SKM-1 treated with dmso at 0.1 percent for 144 hours (cell line): Measurements from ENCODE around the gene KIRREL3.
"Not testable (repeated sequence)": the region's sequence is repeated elsewhere in the genome, so short reads cannot be mapped to it uniquely, and the experiment has no call there.

Source experiments
- DNase-seq: peaks from one replicate; lab custom pipeline; 2025; ENCODE audit not compliant: unreplicated experiment; lab: John Stamatoyannopoulos, UW

Gene KIRREL3

DNA sequence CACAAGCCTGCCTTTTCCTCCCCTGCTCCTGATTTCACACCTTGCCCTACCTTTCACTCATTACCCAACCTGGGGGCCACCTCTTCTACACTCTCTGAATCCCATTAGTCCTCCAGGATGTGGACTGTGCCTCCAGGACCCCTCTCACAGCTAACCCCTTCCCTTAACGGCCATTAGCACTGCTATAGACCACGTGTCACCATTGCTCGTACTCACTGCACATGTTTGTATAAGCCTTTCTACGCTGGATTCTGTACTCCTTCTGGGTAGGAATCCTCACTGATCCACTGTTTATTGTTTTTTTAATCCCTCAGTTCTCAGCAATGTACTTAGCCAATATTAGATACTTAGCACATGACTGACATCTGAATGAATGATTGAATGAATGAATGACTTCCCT, 40.9 kb downstream of the KIRREL3 start:
- no peak for DNase-seq

GRCh38 chr11:126956635-126957034, 43.9 kb downstream of the KIRREL3 start:
- DNase-seq, result no peak

DNA sequence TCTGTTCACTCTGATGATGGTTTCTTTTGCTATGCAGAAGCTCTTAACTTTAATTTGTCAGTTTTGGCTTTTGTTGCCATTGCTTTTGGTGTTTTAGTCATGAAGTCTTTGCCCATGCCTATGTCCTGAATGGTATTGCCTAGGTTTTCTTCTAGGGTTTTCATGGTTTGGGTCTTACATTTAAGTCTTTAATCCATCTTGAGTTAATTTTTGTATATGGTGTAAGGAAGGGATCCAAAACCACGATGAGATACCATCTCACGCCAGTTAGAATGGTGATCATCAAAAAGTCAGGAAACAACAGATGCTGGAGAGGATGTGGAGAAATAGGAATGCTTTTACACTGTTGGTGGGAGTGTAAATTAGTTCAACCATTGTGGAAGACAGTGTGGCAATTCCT, 48.0 kb downstream of the KIRREL3 start:
- not testable (repeated sequence) for DNase-seq

DNA sequence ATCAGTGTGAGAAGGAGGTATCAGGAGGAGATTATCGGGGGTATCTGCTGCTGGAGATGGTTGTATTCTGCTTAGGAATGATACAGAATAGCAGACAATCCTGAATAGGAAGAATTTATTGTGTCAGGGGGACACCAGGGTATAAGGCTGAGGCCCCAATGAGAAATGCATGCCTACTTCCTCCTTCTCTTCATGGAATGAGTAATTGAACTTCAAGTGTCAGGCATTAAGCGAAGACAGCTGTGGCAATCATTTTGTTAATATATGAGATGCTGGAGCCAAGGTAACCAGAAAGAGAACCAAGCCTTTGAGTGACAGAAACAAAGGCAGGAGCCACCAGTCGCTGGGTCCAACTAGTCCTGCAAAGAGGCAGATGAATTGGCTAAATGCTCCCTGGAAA, 49.1 kb downstream of the KIRREL3 start:
- DNase-seq, result no peak

DNA sequence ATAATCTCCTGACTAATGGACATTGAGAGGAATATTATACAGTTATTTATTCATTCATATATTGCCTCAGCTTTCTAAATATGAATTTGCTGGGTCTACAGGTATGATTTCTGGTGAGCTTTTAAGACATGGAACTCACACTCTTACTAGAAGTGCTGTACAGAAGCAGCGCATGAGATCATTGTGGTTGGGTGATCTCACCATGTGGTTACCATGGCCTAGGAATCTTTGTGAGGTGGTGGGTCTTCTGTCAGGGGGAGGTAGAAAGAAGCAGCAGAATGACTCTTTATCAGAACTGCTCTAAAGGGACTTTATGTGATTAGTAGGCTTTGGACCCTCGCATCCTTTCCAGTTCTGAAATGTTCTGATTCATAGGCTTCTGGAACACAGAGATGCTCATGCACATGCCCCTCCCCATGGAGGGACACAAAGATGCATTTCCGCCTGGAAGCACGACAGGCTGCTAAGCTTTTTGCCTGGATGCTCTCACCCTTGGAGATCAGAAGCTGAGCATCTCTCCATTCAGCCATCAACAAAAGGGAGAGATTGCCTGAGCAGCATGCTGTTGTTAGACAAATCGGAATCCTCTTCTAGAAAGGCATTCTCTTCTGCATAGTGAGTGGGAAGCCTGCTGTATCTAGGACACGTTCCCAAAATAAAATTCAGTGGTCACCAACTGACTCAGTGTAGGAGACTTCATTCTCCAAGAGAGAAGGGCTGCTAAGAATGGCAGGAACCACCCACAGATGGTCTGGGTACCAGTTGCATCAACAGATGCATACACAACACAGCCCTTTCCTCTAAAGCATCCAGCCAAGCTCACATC, 51.3 kb downstream of the KIRREL3 start:
- DNase-seq, result no peak

GRCh38 chr11:126948563-126948962, 52.0 kb downstream of the KIRREL3 start:
- DNase-seq, result no peak

DNA sequence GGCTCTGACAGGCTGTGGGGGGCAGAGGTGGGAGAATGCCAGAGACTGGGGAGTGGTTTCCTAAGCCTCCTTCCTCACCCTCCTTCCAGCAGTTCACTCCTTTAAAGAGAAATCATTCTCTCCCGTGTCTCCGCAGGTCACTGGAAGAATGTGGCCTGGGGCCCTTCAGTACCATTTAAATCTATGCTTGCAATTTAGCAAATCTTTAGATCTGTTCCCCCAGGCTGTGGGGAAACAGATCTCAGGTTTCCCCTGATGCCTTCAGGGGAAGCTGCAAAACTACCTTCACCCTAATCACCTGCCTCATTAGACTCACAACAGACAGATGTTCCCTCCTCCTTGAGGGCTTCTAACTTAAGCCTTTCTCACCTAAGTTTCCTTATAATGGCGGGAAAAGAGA, 55.3 kb downstream of the KIRREL3 start:
- DNase-seq, result no peak

- DNase-seq, result no peak
Measured at GRCh38 chr11:126943316-126943715, 57.3 kb downstream of the KIRREL3 start.

DNA sequence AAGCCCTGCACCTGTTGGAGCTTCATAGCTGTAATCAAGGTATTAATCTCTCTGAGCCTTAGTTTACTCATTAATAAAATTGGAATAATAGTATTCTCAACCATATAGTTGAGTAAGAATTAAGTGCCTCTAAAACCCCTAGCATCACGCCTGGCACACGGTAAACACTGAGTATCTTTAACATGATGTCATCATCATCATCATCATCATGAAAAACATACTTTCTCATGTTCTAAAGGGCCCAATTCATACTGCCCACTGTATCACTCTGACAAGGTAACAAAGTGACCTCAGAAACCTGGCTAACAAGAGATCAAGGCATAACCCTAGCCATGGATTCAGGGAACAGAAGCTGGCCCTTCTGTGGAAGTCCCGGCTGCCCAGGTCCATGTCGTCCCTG, 58.4 kb downstream of the KIRREL3 start:
- no peak for DNase-seq

GRCh38 chr11:126939552-126939951, 61.0 kb downstream of the KIRREL3 start:
- no peak for DNase-seq

DNA sequence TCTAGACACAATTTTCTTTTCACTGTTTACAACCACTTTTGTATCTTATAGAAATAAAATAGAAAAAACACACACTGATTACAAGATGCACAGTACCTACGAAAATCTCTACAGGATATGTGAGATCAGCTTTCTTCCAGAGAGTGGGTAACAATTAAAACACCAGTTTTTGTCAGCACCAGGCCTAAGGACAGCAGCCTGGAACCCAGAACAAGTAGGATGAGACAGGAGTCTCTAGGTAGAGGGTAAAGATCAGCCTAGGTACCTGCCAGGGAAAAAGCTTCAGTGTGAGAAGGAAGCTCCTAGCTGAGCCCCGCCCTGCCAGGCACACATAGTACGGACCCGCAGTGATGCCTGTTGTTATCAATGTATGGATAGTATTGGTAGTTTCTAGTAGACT, 61.9 kb downstream of the KIRREL3 start:
- DNase-seq, result no peak

- peak; percentile 42 for DNase-seq
Measured at GRCh38 chr11:126930091-126930841, 70.3 kb downstream of the KIRREL3 start.

DNA sequence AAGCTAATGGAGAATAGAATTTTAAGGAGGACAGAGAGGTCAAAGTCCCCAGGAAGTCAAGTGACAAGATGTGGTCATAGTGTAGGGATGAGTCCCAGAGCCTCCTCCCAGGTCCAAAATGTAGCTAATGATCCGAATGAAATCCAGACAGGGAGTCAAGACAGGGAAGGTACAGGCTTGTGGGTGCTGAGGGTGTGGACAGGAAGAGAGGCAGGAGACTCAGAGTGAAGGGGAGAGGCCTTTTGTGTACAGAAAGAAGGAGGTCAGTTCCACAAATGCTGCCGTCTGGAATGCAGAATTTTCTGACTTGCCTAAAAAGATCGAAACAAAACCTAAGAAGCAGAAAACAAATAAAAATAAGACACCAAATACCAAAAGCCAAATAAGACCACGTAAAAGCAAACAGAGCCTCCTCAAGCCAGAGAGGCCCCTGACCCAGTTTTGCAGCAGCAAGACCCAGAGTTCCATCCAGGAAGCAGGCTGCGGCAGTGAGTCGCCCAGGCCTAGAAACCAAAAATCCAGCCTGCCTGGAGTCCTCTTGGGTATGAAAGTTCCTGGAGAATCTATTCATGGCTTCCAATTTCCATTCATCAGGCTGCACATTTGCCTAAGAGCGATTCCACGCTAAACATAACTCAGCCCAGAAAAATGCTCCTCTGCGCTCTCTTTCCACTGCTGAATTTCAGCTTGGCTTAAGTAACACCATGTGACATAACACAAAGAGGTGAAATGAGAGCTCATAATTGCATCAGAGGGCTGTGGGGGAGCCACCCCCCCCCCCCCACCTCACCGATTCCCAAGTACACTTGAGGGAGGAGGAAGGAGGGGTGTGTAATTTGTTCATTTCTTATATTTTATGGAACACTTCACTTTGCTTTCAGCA, 71.2 kb downstream of the KIRREL3 start:
- no peak for DNase-seq

DNA sequence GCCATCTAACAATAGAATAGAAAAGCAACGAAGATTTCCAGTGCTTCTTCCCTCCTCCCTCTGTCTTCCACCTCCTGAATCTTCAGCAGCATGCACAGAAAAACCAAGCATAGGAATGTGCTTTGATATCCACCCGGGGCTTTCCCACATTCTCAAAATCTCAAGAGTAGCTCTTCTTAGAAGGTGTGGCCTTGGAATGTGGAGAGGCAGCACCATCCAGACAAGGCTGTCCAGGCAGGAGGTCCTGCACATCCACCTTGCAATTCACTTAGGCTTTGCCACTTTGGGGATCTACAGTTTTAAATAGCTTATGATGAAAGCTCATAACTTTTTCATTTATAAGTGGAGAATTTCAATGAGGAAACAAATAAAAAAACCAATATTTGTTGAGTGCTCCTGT, 72.9 kb downstream of the KIRREL3 start:
- no peak for DNase-seq

DNA sequence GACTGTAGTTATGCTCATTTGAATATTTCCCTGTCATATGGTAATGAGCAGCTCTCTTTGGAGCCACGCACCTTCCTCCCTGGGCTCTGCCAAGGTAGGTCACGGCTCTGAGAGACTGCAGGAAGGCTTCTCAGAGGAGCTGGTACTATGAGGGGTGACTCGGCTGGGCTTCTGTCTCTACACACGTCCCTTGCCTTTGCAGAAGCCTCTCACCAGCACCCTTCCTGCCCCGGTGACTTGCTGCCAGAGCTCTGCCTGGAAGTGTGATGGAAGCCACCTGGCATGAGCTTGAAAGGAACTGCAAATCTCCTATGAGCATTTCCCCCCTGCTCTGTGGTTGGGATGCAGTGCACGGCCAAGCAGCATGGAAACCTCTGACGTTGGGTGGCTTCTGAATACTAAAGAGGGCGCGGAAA, 74.2 kb downstream of the KIRREL3 start:
- no peak for DNase-seq

GRCh38 chr11:126925321-126926093, 75.1 kb downstream of the KIRREL3 start:
- no peak for DNase-seq

GRCh38 chr11:126924376-126925040, 76.1 kb downstream of the KIRREL3 start:
- no peak for DNase-seq

DNA sequence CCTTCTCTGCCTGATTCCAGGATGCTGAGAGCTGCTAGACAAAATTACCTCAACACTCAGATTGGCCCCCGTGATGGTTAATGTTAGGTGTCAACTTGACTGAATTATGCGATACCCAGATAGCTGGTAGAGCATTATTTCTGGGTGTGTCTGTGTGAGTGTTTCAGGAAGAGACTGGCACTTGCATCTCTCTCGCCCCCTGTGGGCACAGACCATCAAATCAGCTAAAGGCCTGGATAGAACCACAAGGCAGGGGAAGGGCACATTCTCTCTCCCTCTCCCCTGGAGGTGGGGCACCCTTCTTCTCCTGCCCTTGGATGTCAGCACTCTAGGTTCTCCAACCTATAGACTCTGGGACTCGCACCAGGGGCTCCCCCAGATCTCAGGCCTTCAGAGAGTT, 79.7 kb downstream of the KIRREL3 start:
- no peak for DNase-seq

DNA sequence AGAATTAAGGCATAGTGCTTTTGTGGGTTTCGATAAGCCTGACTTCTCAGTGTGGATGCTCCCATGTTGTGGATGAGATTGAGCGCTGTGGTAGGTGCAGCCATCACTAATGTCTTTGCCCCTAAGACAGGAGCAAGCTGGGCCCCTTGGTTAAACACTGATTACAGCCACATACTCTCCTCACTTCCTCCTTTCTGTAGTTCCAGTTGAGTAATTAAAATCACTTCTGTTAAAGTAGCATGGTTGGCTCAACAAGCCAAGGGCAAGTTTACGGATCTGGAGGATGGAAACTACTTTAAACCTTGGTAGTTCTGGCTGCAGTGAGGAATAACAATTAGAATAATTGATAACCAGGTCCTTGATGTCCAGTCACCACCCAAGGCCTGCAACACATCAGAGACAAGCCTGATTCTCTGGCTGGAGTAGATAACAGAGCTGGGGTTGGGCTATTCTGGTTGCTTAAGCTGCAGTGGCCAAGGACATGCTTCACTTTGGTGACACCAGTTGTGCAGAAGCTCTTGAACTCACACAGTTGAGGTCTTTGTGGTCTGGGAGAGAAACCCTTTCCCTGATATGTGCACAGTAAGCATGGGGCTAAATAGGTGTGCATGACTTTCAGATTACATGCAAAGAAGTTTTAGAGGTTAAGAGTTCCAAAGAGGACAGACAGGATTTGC, 81.3 kb downstream of the KIRREL3 start:
- DNase-seq, result peak; percentile 37

GRCh38 chr11:126918556-126918955, 82.0 kb downstream of the KIRREL3 start:
- DNase-seq, result no peak
